Measurements from ENCODE around the gene FTSJ1. TPM values are rescaled to one million over a fixed set of nuclear protein-coding genes. Genes with fewer than 3 reads are reported as not detected.

The FTSJ1 gene
- total RNA-seq, 2 experiments from 2014 or later, result 72.7 to 75.4 TPM

- Mint-ChIP-seq H3K4me1 (peaks cover 28% of the 10 kb centered on the region), H3K36me3 (peaks cover 47% of the 10 kb centered on the region), H3K27me3 (no peaks in the 10 kb centered on the region), H3K4me3 (no peak overlapping the region), H3K27ac (no peak overlapping the region), H3K9me3 (ENCODE audit: low read depth) (no peaks in the 10 kb centered on the region)
- CTCF ChIA-PET, result interaction anchor here (1.5 kb wide), 1 partner anchor 13 kb away, joined by 3 read pairs; no protein-coding TSS in a partner anchor
- ATAC-seq, result no peak
- no peak for DNase-seq
Observed at GRCh38 chrX:48461830-48462229, 14.2 kb upstream of the FTSJ1 start.

- H3K27me3 Mint-ChIP-seq, result no peaks in the 10 kb centered on the region
- peaks cover 46% of the 10 kb centered on the region for H3K4me1 Mint-ChIP-seq
- H3K4me3 Mint-ChIP-seq, result no peak overlapping the region
- H3K27ac Mint-ChIP-seq, result no peak overlapping the region
- H3K9me3 Mint-ChIP-seq (ENCODE audit: low read depth), result no peaks in the 10 kb centered on the region
- ATAC-seq (no peak), DNase-seq (no peak)
- CTCF ChIA-PET, result no interaction called here
- H3K36me3 Mint-ChIP-seq, result peaks cover 40% of the 10 kb centered on the region
Observed at GRCh38 chrX:48465336-48465933, 10.6 kb upstream of the FTSJ1 start.

- Mint-ChIP-seq H3K4me3 (peak overlapping the region; percentile 41), H3K27me3 (no peaks in the 10 kb centered on the region), H3K4me1 (peaks cover 47% of the 10 kb centered on the region), H3K36me3 (peaks cover 33% of the 10 kb centered on the region), H3K9me3 (ENCODE audit: low read depth) (no peaks in the 10 kb centered on the region), H3K27ac (no peak overlapping the region)
- ATAC-seq (no peak), DNase-seq (no peak)
- CTCF ChIA-PET, result interaction anchor here (0.9 to 1.7 kb wide), 2 partner anchors 8 to 383 kb away, joined by 3 to 4 read pairs; no protein-coding TSS in a partner anchor
Observed at GRCh38 chrX:48466696-48467095, 9.3 kb upstream of the FTSJ1 start.

- Mint-ChIP-seq H3K4me1 (peaks cover 45% of the 10 kb centered on the region), H3K9me3 (ENCODE audit: low read depth) (no peaks in the 10 kb centered on the region), H3K4me3 (peak overlapping the region; percentile 91), H3K36me3 (peaks cover 33% of the 10 kb centered on the region), H3K27ac (peak overlapping the region; percentile 38), H3K27me3 (no peaks in the 10 kb centered on the region)
- CTCF ChIA-PET, result interaction anchor here (1.6 to 1.7 kb wide), 2 partner anchors 27 to 384 kb away, joined by 4 read pairs; no protein-coding TSS in a partner anchor
- ATAC-seq (no peak), DNase-seq (no peak)
Observed at GRCh38 chrX:48467281-48467761, 8.7 kb upstream of the FTSJ1 start.

- Mint-ChIP-seq H3K9me3 (ENCODE audit: low read depth) (no peaks in the 10 kb centered on the region), H3K27ac (peak overlapping the region; percentile 89), H3K36me3 (peaks cover 26% of the 10 kb centered on the region), H3K4me1 (peaks cover 40% of the 10 kb centered on the region), H3K4me3 (peak overlapping the region; percentile 91), H3K27me3 (no peaks in the 10 kb centered on the region)
- CTCF ChIA-PET, result interaction anchor here (1.0 to 2.2 kb wide), 4 partner anchors 26 to 106 kb away, joined by 3 to 7 read pairs (median 5); partner anchors contain the start of genes RBM3 and TBC1D25
- peak; percentile 59 for DNase-seq
- ATAC-seq, result peak; percentile 59
Observed at GRCh38 chrX:48468247-48468671, 7.7 kb upstream of the FTSJ1 start.

GRCh38 chrX:48468693-48469691, 7.0 kb upstream of the FTSJ1 start:
- peaks cover 25% of the 10 kb centered on the region for H3K36me3 Mint-ChIP-seq
- peaks cover 40% of the 10 kb centered on the region for H3K4me1 Mint-ChIP-seq
- peak; percentile 78 for ATAC-seq
- no peaks in the 10 kb centered on the region for H3K9me3 Mint-ChIP-seq (ENCODE audit: low read depth)
- DNase-seq, result peak; percentile 67
- H3K27ac Mint-ChIP-seq, result peak overlapping the region; percentile 89
- peak overlapping the region; percentile 91 for H3K4me3 Mint-ChIP-seq
- H3K27me3 Mint-ChIP-seq, result no peaks in the 10 kb centered on the region
- CTCF ChIA-PET, result interaction anchor here (1.0 to 2.2 kb wide), 4 partner anchors 25 to 105 kb away, joined by 3 to 7 read pairs (median 5); partner anchors contain the start of genes RBM3 and TBC1D25

GRCh38 chrX:48470110-48470832, 5.7 kb upstream of the FTSJ1 start, which contains the start of gene SLC38A5:
Gene SLC38A5, minus strand, starts transcription at chrX:48470260. Its CDS starts 2,336 bp downstream, at chrX:48467924.
- no peak for ATAC-seq
- peaks cover 43% of the 10 kb centered on the region for H3K4me1 Mint-ChIP-seq
- CTCF ChIA-PET, result interaction anchor here (2.2 kb wide), 1 partner anchor 69 kb away, joined by 7 read pairs; the partner anchor contains the start of gene TBC1D25
- no peaks in the 10 kb centered on the region for H3K27me3 Mint-ChIP-seq
- peak within 1 kb of the TSS; percentile 91 for H3K4me3 Mint-ChIP-seq
- peaks cover 18% of the 10 kb centered on the region for H3K36me3 Mint-ChIP-seq
- H3K27ac Mint-ChIP-seq, result peak within 1 kb of the TSS; percentile 89
- no peak for DNase-seq
- no peaks in the 10 kb centered on the region for H3K9me3 Mint-ChIP-seq (ENCODE audit: low read depth)

DNA sequence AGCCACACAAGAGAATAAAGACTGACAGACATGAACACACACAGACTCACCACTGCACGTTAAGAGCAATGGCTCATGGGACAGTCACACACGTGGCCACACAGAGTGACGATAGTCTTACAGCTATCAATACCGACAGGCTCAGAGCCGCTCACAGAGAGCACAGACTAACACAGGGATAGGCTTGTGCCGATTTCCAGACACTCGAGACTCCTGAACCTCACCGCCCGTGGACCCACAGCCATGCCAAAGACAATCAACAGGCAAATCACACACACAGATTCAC, 5.2 kb upstream of the FTSJ1 start:
- ATAC-seq, result no peak
- Mint-ChIP-seq H3K27ac (peak overlapping the region; percentile 50), H3K4me1 (peaks cover 38% of the 10 kb centered on the region), H3K9me3 (ENCODE audit: low read depth) (no peaks in the 10 kb centered on the region), H3K27me3 (no peaks in the 10 kb centered on the region), H3K36me3 (peaks cover 13% of the 10 kb centered on the region), H3K4me3 (no peak overlapping the region)
- CTCF ChIA-PET, result no interaction called here
- no peak for DNase-seq

- no peak for DNase-seq
Observed at GRCh38 chrX:48471504-48471903, 4.5 kb upstream of the FTSJ1 start.

GRCh38 chrX:48472225-48472624, 3.8 kb upstream of the FTSJ1 start:
- peaks cover 5% of the 10 kb centered on the region for H3K36me3 Mint-ChIP-seq
- DNase-seq (no peak), ATAC-seq (no peak)
- H3K4me3 Mint-ChIP-seq, result no peak overlapping the region
- H3K27ac Mint-ChIP-seq, result no peak overlapping the region
- H3K9me3 Mint-ChIP-seq (ENCODE audit: low read depth), result no peaks in the 10 kb centered on the region
- no peaks in the 10 kb centered on the region for H3K27me3 Mint-ChIP-seq
- peaks cover 38% of the 10 kb centered on the region for H3K4me1 Mint-ChIP-seq
- CTCF ChIA-PET, result interaction anchor here (3.9 kb wide), 1 partner anchor 67 kb away, joined by 16 read pairs; the partner anchor contains the start of gene TBC1D25

More at GRCh38 chrX:48471504-48471903, 4.5 kb upstream of the FTSJ1 start:
- Mint-ChIP-seq H3K9me3 (ENCODE audit: low read depth) (no peaks in the 10 kb centered on the region), H3K27me3 (no peaks in the 10 kb centered on the region), H3K4me3 (no peak overlapping the region), H3K27ac (no peak overlapping the region), H3K36me3 (peaks cover 11% of the 10 kb centered on the region), H3K4me1 (peaks cover 37% of the 10 kb centered on the region)
- CTCF ChIA-PET, result no interaction called here
- no peak for ATAC-seq

DNA sequence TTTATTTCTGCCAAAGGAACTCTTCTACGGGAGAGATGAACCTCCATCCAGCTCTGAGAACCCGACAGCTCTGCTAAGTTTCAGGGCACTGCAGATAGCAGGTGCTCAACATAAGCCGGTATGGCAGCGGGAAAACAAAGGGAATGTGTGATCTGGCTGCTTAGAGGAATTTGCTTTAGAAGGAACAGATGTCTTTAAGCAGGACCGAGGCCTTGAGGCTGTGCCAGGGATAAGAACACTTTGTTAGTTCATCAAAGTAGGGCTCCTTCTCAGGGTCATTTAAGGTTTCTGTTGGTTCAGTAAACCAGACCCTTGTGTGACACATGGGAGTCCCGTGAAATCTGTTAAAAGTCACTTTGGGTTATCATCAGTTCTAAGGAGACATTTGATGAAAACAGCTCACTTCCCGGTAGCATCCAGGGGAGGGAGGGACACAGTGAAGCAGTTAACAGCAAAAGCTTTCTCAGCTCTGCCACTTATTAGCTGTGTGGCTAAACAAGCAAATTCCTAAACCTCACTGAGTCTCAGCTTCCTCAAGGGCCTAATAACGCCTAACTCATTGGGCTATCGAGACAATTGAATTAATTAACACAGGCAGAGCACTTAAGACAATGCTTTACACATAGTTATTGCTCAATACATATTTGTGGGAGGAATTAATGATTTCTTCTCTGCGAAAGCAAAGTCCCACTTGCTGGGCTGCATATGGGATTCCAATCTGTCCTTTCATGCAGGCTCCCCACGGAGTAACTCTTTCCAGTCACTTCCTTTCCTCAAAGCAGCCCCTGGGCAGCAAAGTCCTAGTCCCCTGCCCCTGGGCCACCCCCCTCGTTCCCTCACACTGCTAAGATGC, 2.9 kb upstream of the FTSJ1 start:
- ATAC-seq (no peak), DNase-seq (no peak)
- Mint-ChIP-seq H3K4me3 (no peak overlapping the region), H3K27ac (no peak overlapping the region), H3K4me1 (peaks cover 40% of the 10 kb centered on the region), H3K36me3 (peaks cover under 1% of the 10 kb centered on the region), H3K9me3 (ENCODE audit: low read depth) (no peaks in the 10 kb centered on the region), H3K27me3 (no peaks in the 10 kb centered on the region)
- CTCF ChIA-PET, result interaction anchor here (3.9 kb wide), 1 partner anchor 66 kb away, joined by 16 read pairs; the partner anchor contains the start of gene TBC1D25

DNA sequence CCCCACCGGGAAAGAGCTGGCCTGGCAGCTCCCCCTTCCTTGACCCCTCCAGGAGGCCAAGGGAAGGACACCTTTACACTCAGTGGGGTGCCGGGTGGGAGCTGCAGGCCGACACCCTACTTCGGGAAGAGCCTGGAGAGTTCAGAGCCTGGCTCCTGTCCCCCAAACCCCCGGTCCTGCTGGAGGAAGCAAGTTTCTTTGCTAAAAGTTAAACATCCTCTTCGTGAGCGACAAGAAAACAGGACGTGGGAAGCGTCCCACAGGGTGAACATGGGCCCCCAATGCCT, 2.4 kb upstream of the FTSJ1 start:
- H3K27ac Mint-ChIP-seq, result no peak overlapping the region
- peaks cover 44% of the 10 kb centered on the region for H3K4me1 Mint-ChIP-seq
- CTCF ChIA-PET, result interaction anchor here (1.1 to 3.9 kb wide), 2 partner anchors 66 to 134 kb away, joined by 3 to 16 read pairs; partner anchors contain the start of gene TBC1D25

More for the DNA sequence above, 2.4 kb upstream of the FTSJ1 start:
- no peak overlapping the region for H3K4me3 Mint-ChIP-seq
- no peak for ATAC-seq
- DNase-seq, result no peak
- H3K27me3 Mint-ChIP-seq, result no peaks in the 10 kb centered on the region
- H3K36me3 Mint-ChIP-seq, result peaks cover 4% of the 10 kb centered on the region
- no peaks in the 10 kb centered on the region for H3K9me3 Mint-ChIP-seq (ENCODE audit: low read depth)

Data from activated CD8-positive, alpha-beta memory T cell treated with anti-CD3 and anti-CD28 coated beads, Interleukin-2, amount 10 ng/mL, durations not matched to agents 7 days and 5 days (primary cell).